Eye (tissue), 1 donor: ENCODE data around the gene PDE6B.

ENCODE experiments used
- DNase-seq: peaks from one replicate; pipeline ENCODE4 v3.0.0-alpha.2; 2015

Gene PDE6B

GRCh38 chr4:600850-601515 lies 24.4 kb upstream of the PDE6B start:
- no peak for DNase-seq

- no peak for DNase-seq
Measured at GRCh38 chr4:601612-602558, 23.5 kb upstream of the PDE6B start.

DNA sequence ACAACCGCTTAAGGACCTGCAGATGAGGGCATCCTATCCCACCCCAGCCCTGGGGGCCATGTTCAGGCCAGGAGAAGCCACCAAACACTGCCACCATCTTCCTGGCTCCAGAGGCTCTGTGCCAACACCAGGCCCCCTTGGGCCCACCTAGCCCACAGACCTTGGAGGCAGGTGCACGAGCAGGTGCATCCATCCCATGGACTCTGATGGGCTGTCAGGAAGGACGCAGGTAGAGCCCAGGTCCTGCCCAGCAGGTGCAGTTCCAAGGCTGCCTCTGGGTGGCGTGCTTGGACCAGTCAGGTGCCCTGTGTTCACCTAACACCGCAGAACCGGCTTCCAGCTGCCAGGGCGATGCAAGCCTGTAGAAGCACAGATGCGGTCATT lies 22.8 kb upstream of the PDE6B start:
- peak; percentile 81 for DNase-seq

GRCh38 chr4:604131-604530 lies 21.2 kb upstream of the PDE6B start:
- no peak for DNase-seq

DNA sequence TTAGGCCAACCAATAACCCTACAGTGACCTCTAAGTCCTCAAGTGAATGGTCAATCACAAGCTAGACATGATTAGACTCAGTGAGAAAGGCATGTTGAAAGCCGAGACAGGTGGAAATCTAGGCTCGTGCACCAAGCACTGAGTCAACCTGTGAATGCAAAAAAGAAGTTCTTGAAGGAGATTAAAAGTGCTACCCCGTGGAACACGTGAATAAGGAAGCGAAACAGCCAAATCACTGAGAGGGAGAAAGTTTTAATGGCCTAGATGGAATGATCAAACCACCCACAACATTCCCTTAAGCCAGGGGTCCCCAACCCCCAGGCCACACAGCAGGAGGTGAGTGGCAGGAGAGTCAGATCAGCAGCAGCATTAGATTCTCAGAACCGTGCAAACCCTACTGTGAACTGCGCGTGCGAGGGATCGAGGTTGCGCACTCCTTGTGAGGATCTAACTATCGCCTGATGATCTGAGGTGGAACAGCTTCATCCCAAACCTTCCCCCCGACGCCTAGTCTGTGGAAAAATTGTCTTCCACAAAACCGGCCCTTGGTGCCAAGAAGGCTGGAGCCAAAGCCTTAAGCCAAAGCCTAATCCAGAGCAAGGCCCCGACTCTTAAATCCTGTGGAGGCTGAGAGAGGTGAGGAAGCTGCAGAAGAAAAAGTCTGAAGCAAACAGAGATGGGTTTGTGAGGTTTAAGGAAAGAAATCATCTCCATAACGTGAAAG lies 19.5 kb upstream of the PDE6B start:
- no peak for DNase-seq

DNA sequence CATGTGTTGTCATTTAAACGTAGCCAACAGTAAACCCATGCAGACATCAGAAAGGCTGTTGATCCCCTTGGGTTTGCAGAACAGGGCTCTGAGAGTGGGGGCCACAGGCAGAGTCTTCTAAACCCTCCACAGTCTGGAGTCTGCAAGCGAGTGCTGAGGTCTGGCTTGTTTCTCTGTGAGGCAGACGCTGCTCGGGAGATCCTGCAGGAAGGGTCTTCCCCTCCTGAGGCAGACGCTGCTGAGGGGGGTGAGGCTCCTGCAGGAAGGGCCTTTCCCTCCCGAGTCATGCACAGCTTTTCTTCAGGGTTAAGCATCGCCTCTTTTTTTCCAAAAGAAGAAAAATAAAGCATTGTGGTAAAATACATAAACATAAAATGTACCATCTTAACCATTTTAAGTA lies 17.1 kb upstream of the PDE6B start:
- DNase-seq, result no peak

GRCh38 chr4:609400-610050 lies 15.8 kb upstream of the PDE6B start:
- no peak for DNase-seq

DNA sequence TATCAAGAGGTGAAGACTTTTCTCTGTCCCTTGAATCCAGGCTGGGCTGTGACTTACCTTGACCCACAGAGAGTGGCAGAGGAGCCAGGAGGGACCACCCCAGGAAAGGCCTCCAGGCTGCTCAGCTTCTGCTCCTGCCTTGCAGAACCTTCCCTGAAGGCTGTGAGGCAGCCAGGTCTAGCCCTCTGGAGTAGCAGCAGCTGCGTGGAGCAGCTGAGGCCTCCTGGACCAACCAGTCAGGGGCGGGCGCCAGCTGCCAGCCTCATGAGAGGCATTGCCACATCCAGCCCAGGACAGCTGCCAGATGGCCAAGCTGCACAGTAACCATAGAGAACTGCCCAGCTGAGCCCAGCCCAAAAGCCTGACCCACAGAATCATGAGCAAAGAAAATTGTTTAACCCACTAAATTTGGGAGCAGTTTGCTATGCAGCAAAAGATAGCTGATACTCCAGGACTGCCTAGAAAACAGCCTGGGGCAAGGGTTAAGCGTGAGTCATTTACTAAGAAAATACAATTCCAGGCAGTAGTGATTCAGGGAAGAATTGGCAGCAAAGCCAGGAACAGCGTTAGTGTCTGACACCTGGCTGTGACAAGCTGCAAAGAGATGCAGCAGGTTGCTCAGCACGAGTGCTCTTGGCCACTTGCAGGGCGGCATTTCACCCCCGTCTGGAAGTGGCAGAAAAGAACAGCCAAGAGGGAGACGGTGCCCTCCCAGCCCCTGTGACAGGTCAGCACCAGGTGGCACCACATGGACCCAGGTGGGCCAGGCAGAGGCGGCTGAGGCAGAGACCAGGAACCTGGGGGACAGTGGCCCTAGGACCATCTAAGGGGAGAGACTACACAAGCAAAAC lies 14.7 kb upstream of the PDE6B start:
- peak; percentile 39 for DNase-seq

DNA sequence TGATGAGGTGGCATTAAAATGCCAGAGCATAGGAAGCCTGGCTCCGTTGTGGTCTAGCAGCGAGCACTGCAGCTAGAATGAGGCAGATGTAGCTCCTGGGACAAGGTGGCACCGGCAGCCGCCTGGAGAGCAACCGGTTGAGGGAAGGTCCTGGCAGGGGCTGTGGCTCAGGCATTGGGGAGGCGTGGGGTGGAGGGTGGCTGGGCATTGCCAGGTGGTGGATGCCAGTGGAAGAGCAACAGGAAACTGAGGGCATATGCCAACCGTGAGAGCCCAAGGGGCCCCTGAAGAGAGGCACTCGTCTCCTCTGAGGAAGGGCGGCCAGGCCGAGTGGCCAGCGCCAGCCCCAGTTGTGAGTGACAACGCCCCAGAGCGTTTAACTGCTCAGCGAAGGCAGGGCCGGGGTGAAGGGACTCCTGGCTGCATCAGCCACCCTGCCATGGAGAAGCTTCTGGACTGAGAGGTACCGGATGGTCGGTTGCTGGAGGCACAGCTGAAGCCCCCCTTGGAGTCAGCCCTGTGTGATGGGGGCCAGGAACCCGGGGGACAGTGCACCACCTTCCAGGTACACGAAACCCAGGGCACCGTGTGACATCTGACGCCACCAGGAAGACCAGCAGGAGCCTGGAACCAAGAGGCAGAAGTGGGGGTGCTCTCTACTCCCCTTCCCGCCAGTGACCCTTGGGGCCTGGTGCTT lies 13.2 kb upstream of the PDE6B start:
- no peak for DNase-seq

GRCh38 chr4:612749-613125 lies 12.6 kb upstream of the PDE6B start:
- DNase-seq, result no peak

DNA sequence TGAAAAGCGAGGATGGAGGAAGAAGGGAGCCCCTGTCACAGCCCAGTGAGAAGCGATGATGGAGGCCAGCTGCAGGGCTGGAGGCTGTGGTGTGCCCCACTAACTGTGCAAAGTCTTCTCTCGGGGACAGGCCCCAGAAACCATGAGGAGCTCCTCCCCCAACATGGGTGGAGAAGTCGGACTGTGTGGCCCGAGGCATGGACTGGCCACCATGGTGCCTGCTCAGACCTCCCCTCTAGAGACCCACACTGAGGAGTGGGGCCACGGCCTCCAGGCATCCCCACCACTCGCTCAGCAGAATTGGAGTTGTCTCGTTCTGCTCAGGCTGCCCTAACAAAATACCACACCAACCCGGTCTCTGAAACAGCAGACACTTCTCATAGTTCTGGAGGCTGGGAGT lies 12.2 kb upstream of the PDE6B start:
- DNase-seq, result no peak

GRCh38 chr4:616091-616490 lies 9.3 kb upstream of the PDE6B start:
- DNase-seq, result no peak

DNA sequence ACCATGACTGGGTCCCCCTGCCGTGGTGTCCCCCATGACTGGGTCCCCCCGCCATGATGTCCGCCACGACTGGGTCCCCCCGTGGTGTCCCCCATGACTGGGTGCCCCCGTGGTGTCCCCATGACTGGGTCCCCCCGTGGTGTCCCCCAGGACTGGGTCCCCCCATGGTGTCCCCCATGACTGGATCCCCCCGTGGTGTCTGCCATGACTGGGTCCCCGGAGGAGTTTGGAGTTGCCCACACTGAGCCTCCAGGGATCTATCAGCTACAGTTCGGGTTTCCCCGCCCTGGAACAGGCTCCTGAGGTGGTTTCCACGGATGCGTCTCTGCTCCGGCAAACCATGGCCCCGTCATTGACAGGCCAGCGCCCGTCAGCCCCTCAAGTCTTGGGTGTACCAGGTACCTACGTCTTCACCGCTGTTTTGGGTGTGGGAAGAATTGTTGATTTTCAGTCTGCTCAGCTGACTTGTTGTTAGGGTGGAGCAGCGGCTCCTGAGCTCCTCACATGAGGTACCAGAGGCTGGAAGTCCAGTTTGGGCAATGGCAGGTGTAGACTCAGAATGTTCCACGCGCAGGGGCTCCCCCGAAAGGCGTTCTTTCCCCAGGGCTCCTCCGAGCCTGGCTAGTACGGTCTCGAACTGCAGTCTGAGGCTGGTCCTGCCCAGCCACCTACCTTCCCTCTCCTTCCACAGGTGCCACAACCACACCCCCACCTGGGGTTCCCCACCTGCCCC lies 8.3 kb upstream of the PDE6B start:
- DNase-seq, result no peak

DNA sequence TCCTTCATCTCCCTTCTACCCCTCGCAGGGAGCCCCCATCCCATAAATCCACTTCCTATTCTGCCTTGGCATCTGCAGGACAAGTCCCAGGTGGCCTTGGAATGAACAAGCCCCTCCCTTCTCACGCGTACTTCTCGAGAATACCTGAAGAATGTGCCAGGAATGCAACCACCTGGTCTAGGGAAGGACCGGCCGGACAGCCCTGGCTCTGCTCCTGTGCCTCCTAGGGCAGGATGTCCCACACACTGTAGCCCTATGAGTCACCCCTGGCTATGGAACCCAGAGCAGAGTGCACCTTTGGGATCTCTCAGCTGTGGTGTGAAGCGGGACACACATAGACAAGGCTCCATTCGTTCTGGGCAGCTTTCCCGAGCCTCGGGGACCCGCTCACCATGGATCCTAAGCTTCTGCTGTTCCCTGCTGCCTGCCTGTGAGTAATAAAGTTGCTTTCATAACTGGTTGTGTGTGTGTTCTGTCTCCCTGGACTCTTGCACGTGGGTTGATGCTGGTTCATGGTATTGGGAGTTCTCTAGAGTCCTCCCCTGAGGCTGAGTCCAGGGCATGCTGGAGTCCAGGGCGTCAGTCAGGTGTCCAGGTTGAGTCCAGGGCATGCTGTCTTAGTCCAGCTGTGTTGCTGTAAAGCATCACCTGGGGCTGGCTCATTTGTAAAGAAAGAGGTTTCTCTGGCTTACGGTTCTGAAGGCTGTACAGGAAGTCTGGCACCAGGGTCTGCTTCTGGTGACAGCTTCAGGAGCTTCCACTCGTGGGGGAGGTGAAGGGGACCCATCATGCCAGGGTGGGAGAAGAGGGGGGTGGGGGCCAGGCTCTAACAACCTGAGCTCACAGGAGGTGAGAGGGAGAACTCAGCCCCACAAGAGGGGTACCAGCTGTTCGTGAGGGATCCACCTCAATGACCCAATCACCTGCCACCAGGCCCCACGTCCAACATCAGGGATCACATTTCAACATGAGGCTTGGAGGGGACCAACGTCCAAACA lies 7.4 kb upstream of the PDE6B start:
- DNase-seq, result no peak

- DNase-seq, result no peak
Measured at GRCh38 chr4:620201-620600, 5.2 kb upstream of the PDE6B start.

DNA sequence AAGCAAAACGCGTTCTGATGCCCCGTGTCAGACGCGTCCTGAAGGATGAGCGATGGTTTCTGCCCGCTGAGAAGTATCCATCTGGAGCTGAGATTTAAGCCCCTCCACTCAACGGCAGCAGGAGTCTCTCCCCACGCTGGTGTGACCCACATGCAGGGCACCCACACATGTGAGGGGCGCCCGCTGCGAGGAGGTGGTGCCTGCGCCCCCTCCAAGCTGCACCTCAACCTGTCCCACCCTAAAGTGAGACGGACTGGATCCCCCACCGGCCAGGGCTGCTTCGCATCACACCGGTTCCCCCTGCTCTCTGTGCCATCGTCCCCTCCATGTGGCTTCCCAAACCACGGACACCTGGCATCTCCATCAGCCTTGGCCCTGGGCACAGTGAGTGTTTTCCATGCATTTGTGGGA lies 4.5 kb upstream of the PDE6B start:
- DNase-seq, result no peak

DNA sequence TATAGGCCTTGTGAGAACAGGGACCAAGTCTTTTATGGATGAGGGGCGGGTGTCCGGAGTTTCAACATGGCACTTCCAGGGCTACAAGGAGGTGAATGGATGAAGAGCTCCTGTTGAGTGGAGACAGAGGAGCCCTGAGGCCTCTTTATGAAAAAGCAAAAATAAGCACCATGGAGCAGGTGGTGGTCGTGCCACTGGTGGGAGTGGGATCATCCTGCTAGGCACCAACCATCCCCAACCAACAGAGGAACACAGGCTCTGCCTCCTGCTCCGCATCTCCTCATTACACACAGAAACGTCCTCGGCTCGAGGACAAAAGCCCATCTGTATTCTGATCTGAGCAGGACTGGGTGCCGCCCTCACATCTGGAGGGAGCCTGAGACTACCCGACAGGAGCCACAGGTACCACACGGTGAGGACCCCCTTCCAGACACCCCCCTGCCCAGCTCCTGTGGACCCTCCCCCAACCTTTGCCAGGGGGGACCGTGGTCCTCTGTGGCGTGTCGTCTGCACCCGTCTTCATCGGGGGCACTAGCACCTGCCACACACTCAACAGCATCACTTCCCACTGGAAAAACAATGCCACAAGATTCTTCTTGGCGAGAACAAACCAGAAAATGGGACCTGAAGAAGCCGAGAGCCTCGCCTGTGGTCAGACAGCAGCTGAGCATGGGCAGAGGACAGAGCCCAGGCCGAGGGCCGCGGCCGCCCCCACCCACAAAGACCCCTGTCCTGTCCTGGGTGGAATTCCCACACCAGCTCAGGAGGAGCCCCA lies 3.9 kb upstream of the PDE6B start:
- no peak for DNase-seq
